Mesenteric fat pad (tissue), 1 donor: ENCODE results near the gene ABCC11. TPM values are rescaled to one million over a fixed set of nuclear protein-coding genes. Genes with fewer than 3 reads are reported as not detected.
"Not testable (repeated sequence)": the region's sequence is repeated elsewhere in the genome, so short reads cannot be mapped to it uniquely, and the experiment has no call there.

Experiments
- DNase-seq: peaks from one replicate; pipeline ENCODE4 v3.0.0-alpha.2; 2020; ENCODE audit warnings: low spot score
- total RNA-seq: library from RNA; stranded (reverse); fragmentation: NEBNext Ultra II Directional; extraction: Animal tissue kit (Norgen Biotek cat#: 25700); gene quantifications from one replicate; pipeline ENCODE4 v1.2.1, GENCODE V29; 2021
- donor health status: DM: yes; HTN: yes; CAD: no.

The ABCC11 gene
- total RNA-seq, 1 donor from 2014 or later = 0.22 TPM

DNA sequence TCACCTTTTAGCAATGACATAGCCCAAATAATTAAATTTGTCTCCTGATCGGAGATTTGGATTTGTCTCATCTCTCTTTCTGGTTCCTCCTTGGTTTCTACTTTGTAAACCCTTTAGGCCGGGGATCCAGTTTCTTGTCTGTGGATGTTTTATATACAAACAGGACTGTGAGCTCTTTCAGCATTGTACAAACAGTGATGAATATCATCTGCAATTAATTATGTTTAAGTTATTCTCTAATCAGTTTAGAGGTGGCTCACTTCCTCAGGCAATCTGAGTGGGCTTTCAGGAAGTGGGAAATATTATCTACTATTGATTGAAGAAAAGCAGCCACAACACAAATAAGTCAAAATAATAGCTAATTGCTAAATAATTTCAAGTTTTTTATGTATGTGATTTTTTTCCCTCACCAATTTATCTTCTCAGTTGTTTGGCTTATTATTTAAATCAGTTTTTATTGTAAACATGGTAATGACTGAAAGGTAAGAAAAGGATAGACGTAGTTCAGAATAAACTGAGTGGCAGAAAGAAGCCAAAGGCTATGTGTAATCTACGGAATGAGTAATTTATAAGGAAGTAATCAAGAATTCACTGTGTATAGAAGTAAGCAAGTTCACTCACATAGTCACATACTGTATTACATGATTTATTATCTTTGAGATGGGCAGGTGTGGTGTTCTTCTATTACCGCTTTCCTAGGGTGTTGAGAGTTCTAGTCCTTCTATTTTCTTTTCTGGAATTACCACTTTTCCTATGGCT lies 3.4 kb upstream of the ABCC11 start:
- DNase-seq = no peak

DNA sequence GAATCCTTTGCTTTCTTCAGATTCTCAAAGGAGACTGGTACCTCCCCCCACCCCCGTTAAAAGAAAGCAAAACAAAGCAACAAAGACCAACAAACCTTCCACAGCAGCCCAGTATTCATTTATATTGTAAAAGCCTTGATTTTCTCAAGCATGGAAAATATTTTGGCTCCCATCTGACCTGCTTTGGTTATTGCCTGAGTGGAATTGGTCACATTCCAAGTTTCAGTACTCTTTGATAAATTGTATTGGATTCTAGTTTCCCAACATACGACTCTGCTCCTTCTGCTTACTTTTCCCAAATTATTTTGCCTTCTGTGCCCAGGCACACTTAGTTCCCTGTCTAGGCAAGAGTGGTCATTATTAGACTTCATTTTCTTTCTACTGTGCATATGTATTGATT lies 1.3 kb downstream of the ABCC11 start:
- DNase-seq = no peak

DNA sequence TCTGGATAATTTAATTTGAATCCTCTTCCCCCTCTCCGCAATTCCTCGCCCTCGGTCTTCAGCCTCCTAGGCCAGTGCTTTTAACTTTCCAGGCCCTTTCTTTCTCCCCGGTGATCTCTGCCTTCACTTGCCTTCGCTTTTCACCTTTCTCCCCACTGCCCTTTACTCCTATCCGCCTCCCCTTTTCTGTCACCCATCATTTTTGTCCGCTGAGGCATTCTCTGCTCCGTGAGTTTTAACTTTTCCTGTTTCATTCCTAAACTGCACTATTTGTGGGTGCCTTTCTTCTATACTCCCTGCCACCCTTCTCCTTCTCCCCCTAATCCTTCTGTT lies 2.5 kb downstream of the ABCC11 start:
- no peak for DNase-seq

DNA sequence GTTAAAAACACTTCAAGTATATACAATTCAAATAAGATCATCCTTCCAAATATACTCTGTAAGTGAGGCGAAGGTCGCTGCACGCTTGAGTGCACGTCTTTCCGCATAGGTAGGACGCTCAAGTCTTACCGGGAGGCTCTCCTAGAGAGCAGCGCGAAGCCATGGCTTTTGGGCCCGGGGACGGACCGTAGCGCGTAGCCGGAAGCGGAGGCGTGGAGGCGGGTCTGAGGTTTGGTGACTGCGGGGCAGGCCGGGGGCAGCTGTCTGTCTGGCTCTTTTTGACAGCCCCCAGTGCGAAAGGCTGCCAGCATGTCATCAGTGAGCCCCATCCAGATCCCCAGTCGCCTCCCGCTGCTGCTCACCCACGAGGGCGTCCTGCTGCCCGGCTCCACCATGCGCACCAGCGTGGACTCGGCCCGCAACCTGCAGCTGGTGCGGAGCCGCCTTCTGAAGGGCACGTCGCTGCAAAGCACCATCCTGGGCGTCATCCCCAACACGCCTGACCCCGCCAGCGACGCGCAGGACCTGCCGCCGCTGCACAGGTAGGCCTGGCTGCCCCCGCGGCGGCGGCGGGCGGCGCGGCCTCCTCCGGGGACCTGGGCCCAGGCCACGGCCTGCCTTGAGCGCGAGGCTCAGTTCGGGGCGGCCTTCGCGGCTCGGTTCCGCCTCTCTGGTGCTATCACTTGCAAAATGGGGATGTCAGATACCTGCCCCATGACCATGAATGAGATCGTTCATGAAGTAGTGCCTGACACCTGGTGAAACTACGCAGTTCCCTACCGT lies 3.1 kb downstream of the ABCC11 start, which contains the start of gene LONP2:
Gene LONP2, plus strand, starts transcription at position 221 of the 783 bp plus-strand sequence. Its CDS starts 89 bp downstream, at position 310.
- peak; percentile 97 for DNase-seq

DNA sequence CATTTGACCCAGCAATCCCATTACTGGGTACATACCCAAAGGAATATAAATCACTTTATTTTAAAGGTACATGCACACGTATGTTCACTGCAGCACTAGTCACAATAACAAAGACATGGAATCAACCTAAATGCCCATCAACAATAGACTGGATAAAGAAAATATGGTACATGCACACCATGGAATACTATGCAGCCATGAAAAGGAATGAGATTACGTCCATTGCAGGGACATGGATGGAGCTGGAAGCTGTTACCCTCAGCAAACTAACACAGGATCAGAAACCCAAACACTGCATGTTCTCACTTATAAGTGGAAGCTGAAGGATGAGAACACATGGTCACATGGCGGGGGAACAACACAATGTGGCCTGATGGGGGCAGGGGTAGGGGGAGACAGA lies 7.2 kb downstream of the ABCC11 start:
- DNase-seq = not testable (repeated sequence)

DNA sequence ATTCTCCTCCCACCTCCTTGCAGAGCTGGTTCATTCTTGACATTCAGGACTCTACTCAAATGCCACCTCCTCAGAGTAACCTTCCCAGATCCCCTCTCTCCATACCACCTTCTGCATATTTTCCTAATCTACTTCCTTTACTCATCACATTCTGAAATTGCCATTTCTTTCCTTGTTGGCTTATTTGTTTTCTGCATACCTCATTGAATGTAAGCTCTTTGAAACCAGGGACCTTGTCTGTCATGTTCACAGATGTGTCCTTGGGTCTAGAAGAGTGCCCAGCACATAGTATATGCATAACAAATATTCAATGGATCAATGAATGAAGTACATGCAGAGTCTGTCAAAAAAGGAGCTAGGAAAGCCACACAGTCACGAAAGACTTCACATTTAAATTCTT lies 11.1 kb downstream of the ABCC11 start:
- DNase-seq = no peak

DNA sequence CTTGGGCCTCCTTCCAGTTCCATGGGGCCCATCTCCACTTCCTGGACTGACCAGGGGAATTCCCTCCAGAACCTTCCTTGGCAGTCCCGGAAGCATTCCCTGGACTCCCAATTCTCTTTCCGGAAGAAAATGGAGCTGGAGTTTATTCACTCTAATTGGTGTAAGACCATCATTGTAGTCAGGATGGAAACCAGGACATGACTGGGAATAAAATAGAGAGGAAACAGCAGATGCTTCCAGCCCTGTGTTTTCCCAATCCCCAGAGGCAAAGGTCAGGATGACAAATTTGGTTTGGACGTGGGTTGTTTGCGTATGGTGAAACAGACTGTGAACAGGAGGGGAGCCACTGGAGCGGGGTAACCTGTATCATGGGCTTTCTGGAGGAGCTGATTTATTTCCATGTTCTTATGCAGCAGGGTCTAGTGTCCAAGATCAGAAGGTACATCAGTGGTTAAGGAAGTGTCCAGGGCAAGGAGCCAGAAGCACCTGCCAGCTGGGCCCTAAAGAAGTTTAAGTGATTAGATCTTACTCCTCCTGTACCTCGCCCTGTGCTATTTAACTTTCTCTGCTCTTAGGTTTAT lies 11.7 kb downstream of the ABCC11 start:
- no peak for DNase-seq

DNA sequence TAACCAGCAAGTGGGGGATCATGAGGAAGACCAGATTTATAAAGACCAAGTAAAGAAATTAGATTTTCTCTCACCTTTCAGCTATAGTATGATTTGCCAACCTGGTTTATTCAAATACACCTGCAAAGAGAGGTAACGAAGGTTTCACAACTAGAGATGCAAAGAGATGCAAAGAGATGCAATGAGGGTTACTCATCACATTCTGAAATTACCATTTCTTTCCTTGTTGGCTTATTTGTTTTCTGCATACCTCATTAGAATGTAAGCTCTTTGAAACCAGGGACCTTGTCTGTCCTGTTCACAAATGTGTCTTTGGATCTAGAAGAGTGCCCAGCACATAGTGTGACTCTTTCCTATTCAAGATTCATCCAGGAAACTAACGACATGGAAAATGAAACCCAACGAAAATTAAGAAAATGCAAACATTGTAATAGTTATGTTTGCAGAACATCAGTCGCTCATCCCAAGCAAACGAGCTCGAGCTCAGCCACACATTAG lies 12.2 kb downstream of the ABCC11 start:
- no peak for DNase-seq

DNA sequence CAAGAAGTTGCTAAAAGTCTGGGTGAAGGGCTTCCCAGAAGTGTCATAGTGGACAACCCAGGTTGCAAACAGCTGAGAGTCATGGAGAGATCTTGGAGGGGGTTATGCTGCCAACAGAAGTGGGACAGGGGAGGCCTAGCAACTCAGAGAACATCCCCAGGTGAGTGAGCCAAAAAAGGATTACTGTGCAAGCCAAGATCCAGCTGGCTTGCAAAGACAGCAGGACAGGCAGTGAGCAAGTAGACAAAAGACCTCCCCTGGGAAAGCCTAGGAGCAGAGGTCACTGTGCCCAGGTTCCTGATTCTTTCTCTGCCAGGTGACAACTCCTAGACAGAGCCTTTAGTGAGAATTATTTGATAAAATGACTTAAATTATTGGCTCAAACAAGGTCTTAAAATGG lies 12.7 kb downstream of the ABCC11 start:
- no peak for DNase-seq

DNA sequence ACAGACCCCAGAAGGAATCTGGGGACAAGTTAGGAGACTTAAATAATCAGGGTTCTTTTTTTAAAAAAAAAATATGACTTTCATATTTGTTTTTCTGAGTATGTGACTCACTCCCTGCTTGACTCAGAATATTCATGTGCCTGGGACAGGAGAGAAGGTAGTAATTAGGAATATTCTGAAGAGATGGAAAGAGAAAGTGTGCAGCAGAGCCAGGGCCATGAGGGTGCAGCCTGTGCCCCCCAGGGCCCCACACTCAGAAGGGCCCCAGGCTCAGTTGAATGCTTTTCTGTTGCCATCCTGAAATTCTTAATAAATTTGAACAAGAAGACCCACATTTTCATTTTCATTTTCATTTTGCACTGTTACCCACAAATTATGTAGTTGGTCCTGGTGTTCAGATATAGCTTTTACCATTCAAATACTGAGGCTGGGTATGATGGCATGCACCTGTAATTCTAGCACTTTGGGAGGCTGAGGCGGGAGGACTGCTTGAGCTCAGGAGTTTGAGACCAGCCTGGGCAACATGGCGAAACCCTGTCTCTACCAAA lies 14.8 kb downstream of the ABCC11 start:
- DNase-seq = no peak

DNA sequence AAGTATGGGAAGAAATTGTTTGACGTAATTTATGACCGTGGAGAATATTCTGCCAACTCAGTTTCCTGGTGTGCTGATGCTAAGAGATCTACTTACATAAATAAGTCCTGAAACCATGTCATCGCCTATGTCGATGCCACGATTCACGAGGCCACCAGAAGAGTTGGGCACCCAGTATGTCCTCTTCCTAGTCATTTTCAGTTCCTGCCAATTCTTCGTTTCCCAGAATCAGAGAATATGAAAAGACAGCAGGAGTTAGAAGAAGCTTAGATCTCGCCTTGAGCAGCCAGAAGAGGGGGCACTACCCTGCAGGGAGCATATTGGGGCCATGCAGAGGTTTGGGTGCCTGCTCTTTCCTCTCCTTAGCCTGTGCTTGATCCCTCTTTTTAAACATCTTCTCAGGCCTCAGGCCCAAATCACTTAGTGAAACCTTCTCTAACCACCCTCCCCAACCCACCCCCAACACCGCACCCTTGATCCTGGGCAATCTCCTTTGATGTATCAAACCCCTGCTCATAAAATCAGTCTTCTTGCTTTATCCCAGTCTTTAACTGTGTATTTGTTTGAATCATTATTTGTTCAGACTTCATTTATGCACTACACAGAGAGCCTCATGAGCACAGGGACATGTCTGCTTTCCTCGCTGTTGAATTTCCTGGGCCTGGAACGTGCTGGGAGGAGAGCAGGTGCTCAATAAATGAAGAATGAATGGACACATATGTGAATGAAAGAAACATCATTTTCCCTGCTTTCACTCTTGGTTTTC lies 15.4 kb downstream of the ABCC11 start:
- no peak for DNase-seq

DNA sequence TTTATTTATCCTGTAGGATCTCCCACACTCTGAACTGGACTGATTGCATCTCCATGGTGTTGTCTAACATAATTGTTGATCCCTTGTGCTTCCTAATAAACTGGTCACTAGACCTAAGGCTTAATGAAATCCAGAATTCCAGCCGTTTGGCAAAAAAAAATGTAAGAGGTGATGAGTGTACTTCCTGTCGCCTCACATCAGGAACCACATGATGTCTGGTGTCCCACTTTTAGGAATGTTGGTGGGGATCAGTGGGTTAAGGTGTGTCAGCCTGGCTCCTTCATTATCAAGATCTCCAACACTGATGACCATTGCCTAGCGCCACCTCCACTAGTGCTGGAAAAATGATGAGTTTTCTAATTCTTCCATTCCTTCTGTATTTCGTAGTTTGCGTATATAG lies 21.9 kb downstream of the ABCC11 start:
- DNase-seq = no peak

DNA sequence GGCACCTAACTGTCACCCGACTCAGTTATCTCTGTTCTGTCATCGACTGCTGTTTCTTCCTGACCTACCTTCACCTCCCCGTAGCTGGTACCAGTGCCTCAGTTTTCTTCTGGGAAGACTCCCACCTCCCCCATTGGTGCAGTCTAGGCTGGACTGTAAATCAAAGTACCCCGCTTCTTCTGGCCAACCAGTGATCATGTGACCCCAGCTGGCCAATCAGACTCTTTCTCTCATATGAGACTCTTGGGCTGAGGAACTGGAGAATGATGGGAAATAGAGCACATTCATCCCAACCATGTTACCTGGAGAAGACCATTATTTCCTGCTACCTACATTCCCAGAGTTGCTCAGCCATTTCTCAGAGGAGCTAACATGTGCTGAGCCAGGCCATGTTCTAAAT lies 23.8 kb downstream of the ABCC11 start:
- DNase-seq = no peak

DNA sequence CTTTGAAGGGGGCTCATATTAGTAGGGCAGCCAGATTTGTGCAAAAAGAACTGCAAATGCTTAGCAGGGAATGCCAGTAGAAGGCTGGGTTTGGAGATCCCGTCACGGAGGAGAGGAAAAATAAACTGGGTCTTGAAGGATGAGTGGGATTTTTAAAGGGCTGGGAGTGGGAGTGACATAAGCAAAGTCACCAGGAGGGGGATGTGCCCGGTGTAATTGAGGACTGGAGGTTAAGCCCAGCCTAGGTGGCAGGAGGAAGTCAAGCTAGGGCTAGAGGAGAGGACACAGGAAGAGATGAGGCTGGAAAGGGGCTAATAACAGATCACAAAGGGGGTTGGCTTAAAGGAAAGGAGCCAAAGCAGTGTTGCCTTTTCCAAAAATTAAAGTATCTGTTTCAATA lies 26.4 kb downstream of the ABCC11 start:
- no peak for DNase-seq

DNA sequence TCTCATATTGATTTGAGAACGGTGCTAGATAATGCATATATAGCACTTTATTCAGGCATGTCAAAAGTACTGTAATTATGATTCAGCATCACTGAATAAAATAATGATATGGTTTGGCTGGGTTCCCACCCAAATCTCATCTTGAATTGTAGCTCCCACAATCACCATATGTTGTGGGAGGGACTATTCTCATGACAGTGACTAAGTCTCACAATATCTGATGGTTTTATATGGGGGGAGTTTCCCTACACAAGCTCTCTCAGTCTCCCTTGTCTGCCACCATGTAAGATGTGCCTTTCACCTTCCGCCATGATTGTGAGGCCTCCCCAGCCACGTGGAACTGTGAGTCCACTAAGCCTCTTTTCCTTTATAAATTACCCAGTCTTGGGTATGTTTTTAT lies 28.9 kb downstream of the ABCC11 start:
- DNase-seq = no peak

DNA sequence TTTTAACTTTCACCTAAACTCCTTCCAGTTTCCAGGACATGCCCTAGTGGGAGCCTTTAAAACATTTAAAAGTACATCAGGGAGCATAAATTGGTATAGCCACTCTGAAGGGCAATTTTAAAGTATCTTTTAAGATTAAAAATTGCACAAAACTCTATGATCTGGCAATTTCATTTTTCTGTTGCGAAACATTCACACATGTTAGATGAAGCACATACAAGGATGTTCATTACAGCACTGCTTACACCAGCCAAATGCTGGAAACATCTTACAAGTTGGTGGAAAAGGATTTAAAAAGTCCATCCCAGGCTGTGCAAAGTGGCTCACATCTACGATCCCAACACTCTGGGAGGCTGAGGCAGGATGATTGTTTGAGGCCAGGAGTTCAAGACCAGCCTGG lies 29.6 kb downstream of the ABCC11 start:
- no peak for DNase-seq

DNA sequence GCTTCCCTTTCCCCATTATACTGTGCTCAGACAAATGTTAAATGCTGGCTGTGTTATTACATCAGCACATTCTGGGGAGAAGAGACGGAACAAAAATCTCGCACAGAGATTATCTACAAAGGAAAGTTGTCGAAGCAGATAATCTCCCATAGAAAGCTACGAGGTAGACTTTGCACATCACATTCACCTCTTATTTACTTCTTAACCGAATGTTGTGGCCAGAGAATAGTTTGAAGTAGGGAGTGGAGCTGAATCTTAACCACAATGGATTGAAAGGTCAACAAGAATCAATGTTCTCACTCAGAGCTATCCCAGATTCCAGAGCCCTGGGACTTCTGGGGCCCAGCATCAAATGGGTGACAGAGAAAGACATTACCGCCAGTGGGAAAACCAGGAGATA lies 31.6 kb downstream of the ABCC11 start:
- DNase-seq = no peak

DNA sequence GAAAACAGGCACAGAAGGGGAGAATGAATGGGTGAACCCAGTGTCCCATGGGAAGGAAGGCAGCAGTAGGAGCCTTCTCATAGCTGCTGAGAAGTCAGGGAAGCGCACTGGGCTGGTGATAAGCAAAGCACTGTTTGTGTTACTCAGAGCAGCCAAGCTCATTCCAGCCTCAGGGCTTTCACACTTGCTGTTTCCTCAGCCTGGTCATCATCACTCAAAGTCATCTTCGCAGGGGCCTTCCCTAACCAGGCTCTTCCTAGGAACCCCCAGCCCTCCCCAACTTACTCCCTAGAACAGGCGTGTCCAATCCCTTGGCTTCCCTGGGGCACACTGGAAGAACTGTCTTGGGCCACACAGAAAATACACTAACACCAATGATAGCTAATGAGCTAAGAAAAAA lies 35.3 kb downstream of the ABCC11 start:
- DNase-seq = no peak

DNA sequence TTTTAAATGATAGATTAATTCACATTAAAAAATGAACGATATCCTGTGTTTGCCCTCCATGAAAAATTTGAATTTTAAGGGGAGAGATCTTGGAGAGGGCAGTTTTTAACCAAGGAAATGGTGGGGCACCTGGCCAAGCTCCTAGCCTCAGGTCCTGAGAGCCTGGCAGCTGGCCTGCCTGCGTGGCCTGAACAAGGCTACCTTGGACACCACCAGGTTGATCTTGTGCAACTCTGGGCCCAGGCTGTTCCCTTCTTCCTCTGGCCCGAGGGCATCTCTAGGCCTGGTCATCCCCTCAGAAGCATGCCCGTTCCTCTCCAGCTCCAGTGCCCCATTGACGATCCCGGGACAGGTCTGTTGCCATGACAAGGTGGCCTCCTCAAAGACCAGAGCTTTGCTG lies 36.6 kb downstream of the ABCC11 start:
- DNase-seq = no peak

DNA sequence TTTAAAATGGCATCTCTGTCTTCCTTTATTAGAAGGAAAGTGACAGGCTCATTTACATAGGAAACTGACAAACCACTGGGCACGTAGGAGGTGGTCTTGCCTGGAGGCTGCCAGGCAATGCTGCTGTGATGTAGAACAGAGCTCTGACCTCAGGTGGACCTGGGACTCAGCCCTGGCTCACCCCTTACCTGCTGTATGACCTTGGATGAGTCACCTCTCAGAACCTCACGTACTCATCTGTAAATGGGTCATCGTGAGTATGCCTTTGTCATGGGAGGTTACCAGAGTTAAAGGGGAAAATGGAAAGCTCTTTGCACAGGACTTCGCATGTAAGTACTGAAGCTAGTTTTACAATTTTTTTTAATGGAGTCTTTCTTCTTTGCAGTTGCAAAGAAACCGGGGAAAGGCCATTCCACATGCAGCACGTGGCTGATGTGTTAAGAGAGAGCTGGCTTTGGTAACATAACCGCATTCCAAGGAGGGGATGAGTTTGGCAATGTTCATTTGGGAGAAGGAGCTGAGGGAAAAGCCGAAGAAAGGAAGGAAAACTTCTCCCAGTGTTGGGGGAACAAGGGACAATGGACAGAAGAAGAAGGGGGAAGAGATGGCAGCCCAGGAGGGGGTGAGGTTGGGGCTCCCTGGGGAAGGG lies 40.6 kb downstream of the ABCC11 start:
- DNase-seq = no peak

DNA sequence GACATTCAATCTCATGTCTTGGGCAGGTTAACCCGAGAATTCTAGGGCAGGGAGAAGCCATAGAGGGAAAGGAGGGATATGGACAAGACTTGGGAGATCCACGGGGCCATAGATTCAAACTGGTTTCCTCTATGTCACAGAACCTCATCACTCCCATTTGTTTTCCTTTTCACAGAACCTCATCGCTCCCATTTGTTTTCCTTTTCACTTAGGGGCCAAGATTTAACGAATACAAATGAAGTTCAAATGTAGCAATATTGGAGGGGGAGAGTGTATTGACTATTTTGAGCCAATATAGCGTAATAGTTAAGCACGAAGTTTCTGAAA lies 42.6 kb downstream of the ABCC11 start:
- no peak for DNase-seq
